ENCODE data around the gene OR6P1. TPM values are rescaled to one million over a fixed set of nuclear protein-coding genes. Genes with fewer than 3 reads are reported as not detected.

OR6P1 gene
- total RNA-seq, 1 experiment from 2014 or later = not detected

DNA sequence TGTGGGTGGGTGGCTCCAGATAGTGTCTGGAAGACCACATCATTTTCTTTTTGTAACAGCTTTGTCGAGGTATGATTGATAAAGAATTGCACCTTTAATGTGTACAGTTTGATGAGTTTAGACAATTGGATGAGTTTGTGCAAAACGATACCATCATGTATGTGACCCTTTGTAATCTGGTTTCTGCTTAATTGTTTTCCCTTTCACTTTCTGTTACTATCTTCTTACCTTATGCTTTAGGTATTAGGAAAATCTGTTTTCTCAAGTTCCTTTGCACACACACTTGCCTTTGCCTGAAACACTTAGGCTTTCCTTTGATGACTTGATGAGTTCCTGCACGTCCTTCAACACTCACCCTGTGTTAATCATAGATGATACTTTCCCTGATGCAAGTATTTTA lies 41.5 kb upstream of the OR6P1 start:
- Histone ChIP-seq H3K9me3 (ENCODE audit: control insufficient read depth, low read depth, low read length) (no peaks in the 10 kb centered on the region), H4K5ac (ENCODE audit: insufficient read length, low read depth, low read length) (no peak overlapping the region), H2BK15ac (ENCODE audit: low read depth, low read length) (no peak overlapping the region), H2BK20ac (ENCODE audit: low read depth, low read length, poor library complexity, severe bottlenecking) (no peak overlapping the region), H3K27ac (ENCODE audit: insufficient read length, low read depth, low read length) (no peak overlapping the region), H4K8ac (replicated peaks; ENCODE audit: insufficient read length, low read depth, low read length) (no peak overlapping the region), H3K23me2 (ENCODE audit: insufficient read length, low read depth, low read length, poor library complexity, severe bottlenecking) (no peaks in the 10 kb centered on the region), H3K56ac (ENCODE audit: insufficient read length, low read depth, low read length) (no peak overlapping the region), H2BK120ac (ENCODE audit: low read depth, low read length, poor library complexity, severe bottlenecking) (no peak overlapping the region), H3T11ph (ENCODE audit: low read length) (no peak overlapping the region), H3K4ac (ENCODE audit: low read depth, low read length) (no peak overlapping the region), H3K18ac (ENCODE audit: insufficient read length, low read depth, low read length) (no peak overlapping the region), H2BK12ac (ENCODE audit: insufficient read length, low read depth, low read length) (no peak overlapping the region), H3K4me1 (ENCODE audit: insufficient read depth, low read length) (0 out of 2 replicates have a peak, but pooled peaks cover 2% of the 10 kb centered on the region), H2BK5ac (ENCODE audit: insufficient read length, low read length) (no peak overlapping the region), H3K23ac (ENCODE audit: insufficient read length, low read depth, low read length) (no peak overlapping the region), H3K27me3 (ENCODE audit: insufficient read depth, low read length) (no peaks in the 10 kb centered on the region), H2AFZ (ENCODE audit: low read length) (no peak overlapping the region), H3K9ac (ENCODE audit: extremely low read depth, insufficient read length, low read length) (no peak overlapping the region), H4K20me1 (ENCODE audit: control insufficient read depth, insufficient read depth, insufficient read length) (no peaks in the 10 kb centered on the region), H3K79me2 (ENCODE audit: insufficient read depth, low read length) (no peaks in the 10 kb centered on the region), H3K4me2 (ENCODE audit: insufficient read depth, insufficient read length, low read length) (no peak overlapping the region), H2AK5ac (ENCODE audit: insufficient read length, low read length) (no peak overlapping the region), H4K91ac (ENCODE audit: insufficient read length, low read depth, low read length) (no peak overlapping the region), H3K14ac (ENCODE audit: insufficient read depth, low read length) (no peak overlapping the region), H3K79me1 (ENCODE audit: insufficient read depth, low read depth, low read length, poor library complexity, severe bottlenecking) (no peaks in the 10 kb centered on the region)
- TF ChIP-seq, protein P1, sequence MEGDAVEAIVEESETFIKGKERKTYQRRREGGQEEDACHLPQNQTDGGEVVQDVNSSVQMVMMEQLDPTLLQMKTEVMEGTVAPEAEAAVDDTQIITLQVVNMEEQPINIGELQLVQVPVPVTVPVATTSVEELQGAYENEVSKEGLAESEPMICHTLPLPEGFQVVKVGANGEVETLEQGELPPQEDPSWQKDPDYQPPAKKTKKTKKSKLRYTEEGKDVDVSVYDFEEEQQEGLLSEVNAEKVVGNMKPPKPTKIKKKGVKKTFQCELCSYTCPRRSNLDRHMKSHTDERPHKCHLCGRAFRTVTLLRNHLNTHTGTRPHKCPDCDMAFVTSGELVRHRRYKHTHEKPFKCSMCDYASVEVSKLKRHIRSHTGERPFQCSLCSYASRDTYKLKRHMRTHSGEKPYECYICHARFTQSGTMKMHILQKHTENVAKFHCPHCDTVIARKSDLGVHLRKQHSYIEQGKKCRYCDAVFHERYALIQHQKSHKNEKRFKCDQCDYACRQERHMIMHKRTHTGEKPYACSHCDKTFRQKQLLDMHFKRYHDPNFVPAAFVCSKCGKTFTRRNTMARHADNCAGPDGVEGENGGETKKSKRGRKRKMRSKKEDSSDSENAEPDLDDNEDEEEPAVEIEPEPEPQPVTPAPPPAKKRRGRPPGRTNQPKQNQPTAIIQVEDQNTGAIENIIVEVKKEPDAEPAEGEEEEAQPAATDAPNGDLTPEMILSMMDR (conservative IDR thresholded peaks at IDR 0.05) = no peak
- no CpG with 5 or more reads among the region's 3 CpGs for WGBS (ENCODE audit: extremely low coverage, insufficient read length, low lambda C conversion rate)
- no peaks in the 10 kb centered on the region; a peak in 1 of 7 replicates for H3K36me3 Mint-ChIP-seq (ENCODE audit: insufficient read depth in 1 of 3, low read depth in 3 of 3)
- peaks cover 3% of the 10 kb centered on the region; the same call in 1 of the 2 replicates for H3K27me3 Mint-ChIP-seq (ENCODE audit: low read depth)
- DNase-seq = no peak
- H3K27ac Mint-ChIP-seq = no peak overlapping the region
- H3K4me1 Mint-ChIP-seq = peaks cover 0 to 3% of the 10 kb centered on the region in 2 experiments; a peak in 1 of 4 replicates
- no peaks in the 10 kb centered on the region for H3K9me3 Mint-ChIP-seq
- H3K4me3 Mint-ChIP-seq = no peak overlapping the region
